ENCODE measurements around the gene RTP3. TPM values are rescaled to one million over a fixed set of nuclear protein-coding genes. Genes with fewer than 3 reads are reported as not detected.

RTP3 gene
- total and polyA plus RNA-seq, 2 of the 4 experiments (the other 2 are of a cell fraction), result 0.18 to 0.26 TPM

GRCh38 chr3:46462511-46462910 lies 35.3 kb upstream of the RTP3 start:
- Histone ChIP-seq H3K27me3 (ENCODE audit: control insufficient read depth, insufficient read depth, low read length) (peaks cover 53% of the 10 kb centered on the region), H4K20me1 (ENCODE audit: insufficient read depth, low read length) (no peaks in the 10 kb centered on the region; the same call in 1 of the 2 replicates), H3K9me3 (ENCODE audit: control insufficient read depth, insufficient read depth, low read length) (0 out of 2 replicates have a peak, but pooled peaks cover 2% of the 10 kb centered on the region), H3K56ac (ENCODE audit: extremely low read depth, insufficient read depth, low read length) (no peak overlapping the region), H2AK9ac (replicated peaks; ENCODE audit: low read depth, low read length, poor library complexity) (no peak overlapping the region), H3K4ac (ENCODE audit: low read depth, low read length) (no peak overlapping the region), H3K27ac (ENCODE audit: insufficient read depth, low read length) (no peak overlapping the region), H3K4me3 (ENCODE audit: insufficient read depth, low read depth, low read length) (no peak overlapping the region), H2AFZ (replicated peaks; ENCODE audit: low read length, poor library complexity) (no peak overlapping the region), H2AK5ac (ENCODE audit: low read depth, low read length) (no peak overlapping the region), H4K8ac (ENCODE audit: low read depth in 2 of 2, low read length in 2 of 2) (no peak overlapping the region), H3K4me2 (ENCODE audit: low read depth, low read length) (no peak overlapping the region), H4K91ac (ENCODE audit: insufficient read depth, low read depth, low read length) (0 out of 2 replicates have a peak overlapping the region, but pooled peaks have one; percentile 16), H3K14ac (replicated peaks; ENCODE audit: low read depth, low read length) (no peak overlapping the region), H2BK120ac (ENCODE audit: low read depth, low read length) (no peak overlapping the region), H2BK15ac (ENCODE audit: low read depth, low read length) (0 out of 3 replicates have a peak overlapping the region, but pooled peaks have one; percentile 10), H2BK5ac (ENCODE audit: low read depth, low read length, poor library complexity, severe bottlenecking) (no peak overlapping the region), H3K36me3 (ENCODE audit: control insufficient read depth, insufficient read depth, low read length) (no peaks in the 10 kb centered on the region), H2BK20ac (ENCODE audit: low read depth, low read length) (no peak overlapping the region), H3K9me1 (ENCODE audit: insufficient read depth, low read length) (no peaks in the 10 kb centered on the region; the same call in 1 of the 2 replicates), H3K79me1 (ENCODE audit: low read depth in 1 of 2, low read length in 2 of 2) (no peaks in the 10 kb centered on the region), H3K23ac (ENCODE audit: low read depth, low read length) (no peak overlapping the region), H4K5ac (ENCODE audit: low read depth, low read length) (no peak overlapping the region), H3K18ac (ENCODE audit: low read depth, low read length) (no peak overlapping the region; the same call in 1 of the 2 replicates), H3K4me1 (ENCODE audit: control insufficient read depth, insufficient read depth, low read length) (peaks cover 3% of the 10 kb centered on the region), H3K9ac (ENCODE audit: low read depth, low read length) (no peak overlapping the region)
- in situ Hi-C loops (cut with MboI; ENCODE audit: low sequenced_read_pairs), result no loop called here
- CTCF ChIA-PET, result interaction anchor here (0.6 to 1.8 kb wide), 2 partner anchors 12 to 200 kb away, joined by 3 to 7 read pairs; no protein-coding TSS in a partner anchor
- DNase-seq, result no peak
- whole genome bisulfite sequencing, 2 experiments (ENCODE audit: extremely low coverage in 2 of 2, insufficient read length in 1 of 2), result 42% methylated on average over 2 of the region's 3 CpGs; no CpG with 5 or more reads in 1 of the 2 experiments
- TF ChIP-seq MAFK (IDR thresholded peaks at IDR 0.05; ENCODE audit: low read depth, low read length) (no peak), NFE2L2 (IDR thresholded peaks at IDR 0.05; ENCODE audit: low read depth, low read length) (no peak), MAZ (IDR thresholded peaks at IDR 0.05; ENCODE audit: borderline replicate concordance, low read depth, low read length) (no peak), POLR2A (IDR thresholded peaks at IDR 0.05; ENCODE audit: low read depth, low read length) (no peak), FOS (IDR thresholded peaks at IDR 0.05; ENCODE audit: low read depth, low read length) (no peak), CEBPB (IDR thresholded peaks at IDR 0.05; ENCODE audit: low read depth, low read length) (no peak), RCOR1 (IDR thresholded peaks at IDR 0.05; ENCODE audit: insufficient replicate concordance, low read length) (no peak), CHD1 (IDR thresholded peaks at IDR 0.05; ENCODE audit: low read depth, low read length) (no peak), BHLHE40 (IDR thresholded peaks at IDR 0.05; ENCODE audit: low read depth, low read length) (no peak), RFX5 (IDR thresholded peaks at IDR 0.05; ENCODE audit: low read depth, low read length) (no peak), MXI1 (IDR thresholded peaks at IDR 0.05; ENCODE audit: borderline replicate concordance, low read depth, low read length) (no peak), SMC3 (IDR thresholded peaks at IDR 0.05; ENCODE audit: low read depth, low read length) (no peak), ELK1 (IDR thresholded peaks at IDR 0.05; ENCODE audit: borderline replicate concordance, low read depth, low read length) (no peak), USF2 (IDR thresholded peaks at IDR 0.05; ENCODE audit: low read depth, low read length) (no peak), RAD21 (IDR thresholded peaks at IDR 0.05; ENCODE audit: low read length) (no peak)
- BruUV-seq (replicated peaks), result no TSS peak
- dilution Hi-C loops (cut with HindIII; ENCODE audit: low sequenced_read_pairs, unreplicated experiment), result no loop called here
- ATAC-seq (ENCODE audit: low read depth), result peak; percentile 13; the same call in 1 of the 2 replicates
- POLR2A ChIA-PET (ENCODE audit: unreplicated experiment), result no interaction called here
- intact Hi-C loops (cut with micrococcal nuclease), result no loop called here

All from IMR-90 (cell line).